Effector memory CD8-positive, alpha-beta T cell (primary cell): Measurements from ENCODE around the gene EYS.
"Not testable (repeated sequence)": the region's sequence is repeated elsewhere in the genome, so short reads cannot be mapped to it uniquely, and the experiment has no call there.

Source experiments
- ATAC-seq: fragments of 150-1000 bp; cut with Tn5 transposase; replicated peaks from 2 replicates; pipeline ENCODE4 v1.10.0; 2021; ENCODE audit warnings: mild to moderate bottlenecking, moderate library complexity
- DNase-seq, 3 experiments: peaks; one replicate each; pipeline ENCODE4 v3.0.0; 2021
- H3K27ac Mint-ChIP-seq, 2 donors: one replicate each; pipeline ENCODE4 v1.8.0; 2022; ENCODE audit warnings: mild to moderate bottlenecking in 2 of 2, mixed read lengths in 2 of 2, moderate library complexity in 2 of 2
- H3K27me3 Mint-ChIP-seq, 2 donors: one replicate each; pipeline ENCODE4 v1.8.0; 2022; ENCODE audit warnings: mixed read lengths in 2 of 2
- H3K36me3 Mint-ChIP-seq: one replicate; pipeline ENCODE4 v1.8.0; 2022; ENCODE audit warnings: mild to moderate bottlenecking, moderate library complexity, mixed read lengths; ENCODE audit not compliant: insufficient read depth
- H3K4me1 Mint-ChIP-seq, 2 donors: one replicate each; pipeline ENCODE4 v1.8.0; 2022; ENCODE audit warnings: low read depth in 2 of 2, mixed read lengths in 2 of 2
- H3K4me3 Mint-ChIP-seq, 2 donors: one replicate each; pipeline ENCODE4 v1.8.0; 2022; ENCODE audit warnings: mild to moderate bottlenecking in 2 of 2, mixed read lengths in 2 of 2, moderate library complexity in 2 of 2
- H3K9me3 Mint-ChIP-seq, 2 donors: one replicate each; pipeline ENCODE4 v1.8.0; 2022; ENCODE audit warnings: mixed read lengths in 2 of 2

The EYS gene

GRCh38 chr6:63839485-63839884 lies 1867.5 kb downstream of the EYS start:
- H3K4me3 Mint-ChIP-seq, result no peak overlapping the region
- no peaks in the 10 kb centered on the region for H3K36me3 Mint-ChIP-seq
- ATAC-seq, result no peak
- no peaks in the 10 kb centered on the region for H3K4me1 Mint-ChIP-seq
- DNase-seq, result no peak
- peaks cover 0 to 2% of the 10 kb centered on the region in 2 donors for H3K9me3 Mint-ChIP-seq
- no peaks in the 10 kb centered on the region for H3K27me3 Mint-ChIP-seq
- no peak overlapping the region for H3K27ac Mint-ChIP-seq

- H3K27me3 Mint-ChIP-seq, H3K4me1 Mint-ChIP-seq, H3K27ac Mint-ChIP-seq, DNase-seq, H3K4me3 Mint-ChIP-seq, ATAC-seq, H3K36me3 Mint-ChIP-seq: not testable (repeated sequence)
- H3K9me3 Mint-ChIP-seq, result peaks cover 9 to 17% of the 10 kb centered on the region in 2 donors
These were observed 1878.3 kb downstream of the EYS start for GRCh38 chr6:63828678-63829077.

GRCh38 chr6:63824722-63825121 lies 1882.3 kb downstream of the EYS start:
- ATAC-seq (no peak), DNase-seq (no peak)
- H3K36me3 Mint-ChIP-seq, result no peaks in the 10 kb centered on the region
- H3K9me3 Mint-ChIP-seq, result peaks cover 1 to 10% of the 10 kb centered on the region in 2 donors
- peaks cover 0 to 9% of the 10 kb centered on the region in 2 donors for H3K27me3 Mint-ChIP-seq
- H3K4me3 Mint-ChIP-seq, result no peak overlapping the region
- H3K4me1 Mint-ChIP-seq, result no peaks in the 10 kb centered on the region
- H3K27ac Mint-ChIP-seq, result no peak overlapping the region

GRCh38 chr6:63821442-63821841 lies 1885.6 kb downstream of the EYS start:
- Mint-ChIP-seq H3K4me3 (no peak overlapping the region), H3K27ac (no peak overlapping the region), H3K27me3 (peaks cover 6 to 23% of the 10 kb centered on the region in 2 donors), H3K4me1 (no peaks in the 10 kb centered on the region), H3K9me3 (no peaks in the 10 kb centered on the region), H3K36me3 (no peaks in the 10 kb centered on the region)
- ATAC-seq (no peak), DNase-seq (no peak)

- Mint-ChIP-seq H3K36me3 (no peaks in the 10 kb centered on the region), H3K4me3 (no peak overlapping the region), H3K4me1 (no peaks in the 10 kb centered on the region), H3K9me3 (no peaks in the 10 kb centered on the region), H3K27me3 (peaks cover 6 to 23% of the 10 kb centered on the region in 2 donors), H3K27ac (no peak overlapping the region)
- DNase-seq (no peak), ATAC-seq (no peak)
These were observed 1887.2 kb downstream of the EYS start for GRCh38 chr6:63819831-63820230.

GRCh38 chr6:63817492-63818050 lies 1889.5 kb downstream of the EYS start:
- Mint-ChIP-seq H3K36me3 (no peaks in the 10 kb centered on the region), H3K9me3 (no peaks in the 10 kb centered on the region), H3K4me3 (no peak overlapping the region), H3K27ac (no peak overlapping the region), H3K27me3 (peaks cover 6 to 14% of the 10 kb centered on the region in 2 donors), H3K4me1 (no peaks in the 10 kb centered on the region)
- ATAC-seq (no peak), DNase-seq (no peak)

- DNase-seq, result no peak
- H3K9me3 Mint-ChIP-seq, result no peaks in the 10 kb centered on the region
- no peak for ATAC-seq
- H3K4me3 Mint-ChIP-seq, result no peak overlapping the region
- H3K4me1 Mint-ChIP-seq, result no peaks in the 10 kb centered on the region
- no peak overlapping the region for H3K27ac Mint-ChIP-seq
- no peaks in the 10 kb centered on the region for H3K36me3 Mint-ChIP-seq
- H3K27me3 Mint-ChIP-seq, result peaks cover 7 to 19% of the 10 kb centered on the region in 2 donors
These were observed 1890.0 kb downstream of the EYS start for GRCh38 chr6:63816982-63817436.

GRCh38 chr6:63816401-63816981 lies 1890.5 kb downstream of the EYS start:
- DNase-seq (no peak), ATAC-seq (no peak)
- Mint-ChIP-seq H3K4me3 (no peak overlapping the region), H3K4me1 (no peaks in the 10 kb centered on the region), H3K27me3 (peaks cover 12 to 23% of the 10 kb centered on the region in 2 donors), H3K9me3 (no peaks in the 10 kb centered on the region), H3K27ac (no peak overlapping the region), H3K36me3 (no peaks in the 10 kb centered on the region)

- H3K27me3 Mint-ChIP-seq, result peaks cover 16 to 23% of the 10 kb centered on the region in 2 donors
- no peaks in the 10 kb centered on the region for H3K9me3 Mint-ChIP-seq
- no peak overlapping the region for H3K4me3 Mint-ChIP-seq
- H3K27ac Mint-ChIP-seq, result no peak overlapping the region
- no peaks in the 10 kb centered on the region for H3K4me1 Mint-ChIP-seq
- DNase-seq (no peak), ATAC-seq (no peak)
- H3K36me3 Mint-ChIP-seq, result no peaks in the 10 kb centered on the region
These were observed 1892.6 kb downstream of the EYS start for GRCh38 chr6:63814459-63814858.

GRCh38 chr6:63813566-63814120 lies 1893.4 kb downstream of the EYS start:
- H3K4me3 Mint-ChIP-seq, result no peak overlapping the region
- ATAC-seq (no peak), DNase-seq (no peak)
- H3K27ac Mint-ChIP-seq, result no peak overlapping the region
- no peaks in the 10 kb centered on the region for H3K36me3 Mint-ChIP-seq
- H3K27me3 Mint-ChIP-seq, result peaks cover 12 to 23% of the 10 kb centered on the region in 2 donors
- no peaks in the 10 kb centered on the region for H3K4me1 Mint-ChIP-seq
- H3K9me3 Mint-ChIP-seq, result no peaks in the 10 kb centered on the region

GRCh38 chr6:63808576-63808975 lies 1898.5 kb downstream of the EYS start:
- Mint-ChIP-seq H3K4me1 (no peaks in the 10 kb centered on the region), H3K27ac (no peak overlapping the region), H3K36me3 (no peaks in the 10 kb centered on the region), H3K27me3 (peaks cover 9 to 10% of the 10 kb centered on the region in 2 donors), H3K9me3 (no peaks in the 10 kb centered on the region), H3K4me3 (no peak overlapping the region)
- DNase-seq, result no peak
- ATAC-seq, result no peak

- Mint-ChIP-seq H3K27ac (no peak overlapping the region), H3K27me3 (peaks cover 5 to 10% of the 10 kb centered on the region in 2 donors), H3K36me3 (no peaks in the 10 kb centered on the region), H3K4me1 (no peaks in the 10 kb centered on the region), H3K9me3 (no peaks in the 10 kb centered on the region), H3K4me3 (no peak overlapping the region)
- DNase-seq (no peak), ATAC-seq (no peak)
These were observed 1900.0 kb downstream of the EYS start for GRCh38 chr6:63807056-63807455.

- no peak overlapping the region for H3K27ac Mint-ChIP-seq
- H3K9me3 Mint-ChIP-seq, result no peaks in the 10 kb centered on the region
- H3K4me1 Mint-ChIP-seq, result no peaks in the 10 kb centered on the region
- ATAC-seq (no peak), DNase-seq (no peak)
- H3K4me3 Mint-ChIP-seq, result no peak overlapping the region
- H3K27me3 Mint-ChIP-seq, result peaks cover 0 to 5% of the 10 kb centered on the region in 2 donors
- no peaks in the 10 kb centered on the region for H3K36me3 Mint-ChIP-seq
These were observed 1900.5 kb downstream of the EYS start for GRCh38 chr6:63806573-63806913.

GRCh38 chr6:63805808-63806572 lies 1901.0 kb downstream of the EYS start:
- Mint-ChIP-seq H3K27me3 (peaks cover 0 to 3% of the 10 kb centered on the region in 2 donors), H3K27ac (no peak overlapping the region), H3K9me3 (no peaks in the 10 kb centered on the region), H3K36me3 (no peaks in the 10 kb centered on the region), H3K4me1 (no peaks in the 10 kb centered on the region), H3K4me3 (no peak overlapping the region)
- DNase-seq (no peak), ATAC-seq (no peak)
